Measurements from ENCODE around the gene DGCR2.

- TF ChIP-seq FOXK2 (IDR thresholded peaks at IDR 0.05) (no peak), LEF1 (IDR thresholded peaks at IDR 0.05; ENCODE audit: borderline replicate concordance) (no peak), FOXM1 (IDR thresholded peaks at IDR 0.05; ENCODE audit: borderline replicate concordance) (no peak), ZNF384 (IDR thresholded peaks at IDR 0.05) (no peak), ARNT (IDR thresholded peaks at IDR 0.05) (no peak), SP1 (IDR thresholded peaks at IDR 0.05) (no peak), SUZ12 (IDR thresholded peaks at IDR 0.05) (no peak), NFRKB (IDR thresholded peaks at IDR 0.05) (no peak), BHLHE40 (IDR thresholded peaks at IDR 0.05; ENCODE audit: borderline replicate concordance) (no peak), CTBP1 (IDR thresholded peaks at IDR 0.05; ENCODE audit: borderline replicate concordance) (no peak), FOXA1 (IDR thresholded peaks at IDR 0.05) (no peak), TARDBP (IDR thresholded peaks at IDR 0.05) (no peak)
These were observed 82.8 kb downstream of the DGCR2 start for GRCh38 chr22:19039448-19039780.

Data from HEK293T (cell line).